Small intestine (tissue), 7 donors: Measurements from ENCODE around the gene PCNT. TPM values are rescaled to one million over a fixed set of nuclear protein-coding genes. Genes with fewer than 3 reads are reported as not detected.

Experiments
- DNase-seq, 2 donors: peaks; one replicate each; pipeline versions ENCODE4 v3.0.0 to v3.0.0-alpha.2; 2013
- FAIRE-seq: peaks from 2 replicates; lab custom pipeline; 2012; peaks lifted over from hg19 to GRCh38; lab: Jason Lieb, UNC
- H3K27ac ChIP-seq, 3 donors: one replicate each; pipeline ENCODE4 v1.5.1; 2013; ENCODE audit warnings: low read length in 2 of 3, mild to moderate bottlenecking in 2 of 3, control low read depth in 1 of 3, inconsistent platforms in 1 of 3, low read depth in 1 of 3, moderate library complexity in 1 of 3
- H3K27me3 ChIP-seq, 3 donors: one replicate each; pipeline ENCODE4 v1.6.1; 2013; ENCODE audit warnings: low read length in 3 of 3, inconsistent platforms in 1 of 3; ENCODE audit not compliant: control insufficient read depth in 3 of 3, insufficient read depth in 3 of 3
- H3K36me3 ChIP-seq, 3 donors: one replicate each; pipeline ENCODE4 v1.6.1; 2013; ENCODE audit warnings: low read length in 3 of 3, inconsistent platforms in 1 of 3, low read depth in 1 of 3, mild to moderate bottlenecking in 1 of 3, moderate library complexity in 1 of 3; ENCODE audit not compliant: control insufficient read depth in 3 of 3, insufficient read depth in 2 of 3
- H3K4me1 ChIP-seq, 3 donors: one replicate each; pipeline ENCODE4 v1.6.1; 2013; ENCODE audit warnings: low read length in 2 of 3, inconsistent platforms in 1 of 3, low read depth in 1 of 3, mild to moderate bottlenecking in 1 of 3, moderate library complexity in 1 of 3; ENCODE audit not compliant: control insufficient read depth in 3 of 3, insufficient read depth in 2 of 3
- H3K4me3 ChIP-seq, 3 donors: one replicate each; pipeline ENCODE4 v1.5.1; 2013; ENCODE audit warnings: low read length in 3 of 3, control low read depth in 1 of 3, inconsistent platforms in 1 of 3, low read depth in 1 of 3, mild to moderate bottlenecking in 1 of 3, moderate library complexity in 1 of 3
- H3K9me3 ChIP-seq, 2 donors: one replicate each; pipeline ENCODE4 v1.6.1; 2013; ENCODE audit warnings: low read depth in 1 of 2, low read length in 1 of 2; ENCODE audit not compliant: control insufficient read depth in 2 of 2, insufficient read depth in 1 of 2
- WGBS, 3 donors: extraction: QIAGEN DNeasy Blood & Tissue Kit; methylation state at CpG; one replicate each; pipeline ENCODE4 v1.1.7; 2013; 5-methylcytosine and 5-hydroxymethylcytosine counted together
- polyA plus RNA-seq, 4 donors: library from polyadenylated mRNA; stranded (reverse) in 3 of 4; unstranded in 1 of 4; fragments of 200-250 nt in 3 of 4; fragments of 120-200 nt in 1 of 4; gene quantifications; one replicate each; pipeline versions ENCODE4 v1.2.1 to v1.2.3, GENCODE V29; 2013
- donor health status: healthy with polysubstance abuse.
- donor health status: control.
- donor health status: control.
- donor health status: Bipolar disorder and iron deficiency.
- donor health status: healthy.

PCNT gene
- polyA plus RNA-seq, 4 donors: 9.2 to 15.4 (median 12.9) TPM

- WGBS, 3 donors: 90 to 95% (median 92%) methylated on average over 2 of the region's 2 CpGs
- Histone ChIP-seq H3K27me3 (no peaks in the 10 kb centered on the region), H3K9me3 (no peaks in the 10 kb centered on the region), H3K4me1 (no peaks in the 10 kb centered on the region), H3K4me3 (no peak overlapping the region), H3K27ac (no peak overlapping the region), H3K36me3 (peaks cover 0 to 7% (median 3%) of the 10 kb centered on the region in 3 donors)
- DNase-seq (no peak), FAIRE-seq (no peak)
Measured at GRCh38 chr21:46474382-46474781, 150.4 kb downstream of the PCNT start.

GRCh38 chr21:46475296-46475695 lies 151.3 kb downstream of the PCNT start:
- H3K27ac ChIP-seq: no peak overlapping the region
- 90 to 100% (median 94%) methylated on average over 1 of the region's 1 CpG for WGBS, 3 donors
- H3K36me3 ChIP-seq: peaks cover 0 to 7% (median 3%) of the 10 kb centered on the region in 3 donors
- DNase-seq (no peak), FAIRE-seq (no peak)
- no peaks in the 10 kb centered on the region for H3K9me3 ChIP-seq
- H3K4me1 ChIP-seq: no peaks in the 10 kb centered on the region
- no peaks in the 10 kb centered on the region for H3K27me3 ChIP-seq
- no peak overlapping the region for H3K4me3 ChIP-seq

DNA sequence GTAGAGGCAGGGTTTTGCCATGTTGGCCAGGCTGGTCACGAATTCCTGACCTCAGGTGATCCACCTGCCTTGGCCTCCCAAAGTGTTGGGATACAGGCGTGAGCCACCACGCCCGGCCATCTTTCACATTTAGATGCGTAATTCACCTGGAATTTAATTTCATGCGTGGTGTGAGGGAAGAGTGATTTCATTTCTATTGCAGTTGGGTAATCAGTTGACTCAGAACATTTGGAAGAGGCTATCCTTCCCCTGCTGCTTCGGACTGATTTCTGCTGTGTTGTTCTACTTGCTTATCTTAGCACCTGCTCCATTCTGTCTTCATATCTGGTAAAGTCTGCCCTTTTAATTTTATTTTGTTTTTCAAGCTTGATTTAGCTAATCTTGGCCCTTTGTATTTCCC lies 153.8 kb downstream of the PCNT start:
- WGBS, 3 donors: 89 to 93% (median 90%) methylated on average over 7 of the region's 7 CpGs

DNA sequence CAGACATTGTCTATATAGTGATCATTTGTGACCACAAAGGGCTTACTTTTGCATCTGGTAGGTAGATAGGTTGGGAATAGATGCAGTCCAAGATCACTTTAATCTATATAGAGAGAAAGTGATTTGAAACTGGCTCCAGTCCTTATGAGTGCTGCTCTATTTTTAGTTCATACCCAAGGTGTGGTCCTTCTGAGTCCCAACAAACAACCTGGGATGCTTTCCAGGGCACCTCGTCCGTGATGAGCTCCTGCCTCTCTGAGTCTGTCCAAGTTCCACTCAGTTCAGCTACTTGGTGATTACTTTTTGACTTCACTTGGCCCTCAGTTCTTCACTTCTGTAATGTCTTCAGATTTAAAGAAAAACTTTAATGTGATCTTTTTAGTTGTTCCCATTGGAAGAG lies 155.0 kb downstream of the PCNT start:
- H3K4me3 ChIP-seq: no peak overlapping the region
- FAIRE-seq (no peak), DNase-seq (no peak)
- H3K9me3 ChIP-seq: no peaks in the 10 kb centered on the region
- 71 to 81% (median 76%) methylated on average over 2 of the region's 2 CpGs for WGBS, 3 donors
- no peak overlapping the region for H3K27ac ChIP-seq
- H3K27me3 ChIP-seq: no peaks in the 10 kb centered on the region
- peaks cover 0 to 13% (median 3%) of the 10 kb centered on the region in 3 donors for H3K36me3 ChIP-seq
- H3K4me1 ChIP-seq: no peaks in the 10 kb centered on the region

More for the DNA sequence above, 153.8 kb downstream of the PCNT start:
- H3K27ac ChIP-seq: no peak overlapping the region
- FAIRE-seq (no peak), DNase-seq (no peak)
- no peaks in the 10 kb centered on the region for H3K27me3 ChIP-seq
- H3K9me3 ChIP-seq: no peaks in the 10 kb centered on the region
- H3K4me1 ChIP-seq: no peaks in the 10 kb centered on the region
- peaks cover 0 to 13% (median 3%) of the 10 kb centered on the region in 3 donors for H3K36me3 ChIP-seq
- no peak overlapping the region for H3K4me3 ChIP-seq

GRCh38 chr21:46480466-46480865 lies 156.5 kb downstream of the PCNT start:
- no peak for DNase-seq
- Histone ChIP-seq H3K27ac (no peak overlapping the region), H3K4me1 (no peaks in the 10 kb centered on the region), H3K4me3 (no peak overlapping the region), H3K36me3 (peaks cover 0 to 13% (median 5%) of the 10 kb centered on the region in 3 donors), H3K9me3 (no peaks in the 10 kb centered on the region), H3K27me3 (no peaks in the 10 kb centered on the region)
- FAIRE-seq: no peak
- WGBS, 3 donors: 91 to 93% (median 92%) methylated on average over 5 of the region's 5 CpGs

- WGBS, 3 donors: 93 to 95% (median 94%) methylated on average over 6 of the region's 6 CpGs
- Histone ChIP-seq H3K9me3 (no peaks in the 10 kb centered on the region), H3K36me3 (peaks cover 0 to 14% (median 5%) of the 10 kb centered on the region in 3 donors), H3K4me1 (no peaks in the 10 kb centered on the region), H3K27ac (no peak overlapping the region), H3K4me3 (no peak overlapping the region), H3K27me3 (no peaks in the 10 kb centered on the region)
- FAIRE-seq (no peak), DNase-seq (no peak)
Measured at GRCh38 chr21:46482225-46482845, 158.4 kb downstream of the PCNT start.

GRCh38 chr21:46482846-46483231 lies 158.9 kb downstream of the PCNT start:
- Histone ChIP-seq H3K27me3 (no peaks in the 10 kb centered on the region), H3K4me1 (no peaks in the 10 kb centered on the region), H3K9me3 (no peaks in the 10 kb centered on the region), H3K27ac (no peak overlapping the region), H3K4me3 (no peak overlapping the region), H3K36me3 (peaks cover 0 to 14% (median 2%) of the 10 kb centered on the region in 3 donors)
- 88 to 89% (median 89%) methylated on average over 2 of the region's 2 CpGs for WGBS, 3 donors
- FAIRE-seq (no peak), DNase-seq (no peak)

GRCh38 chr21:46483300-46484295 lies 159.6 kb downstream of the PCNT start:
- Histone ChIP-seq H3K4me3 (no peak overlapping the region), H3K4me1 (no peaks in the 10 kb centered on the region), H3K27me3 (no peaks in the 10 kb centered on the region), H3K27ac (no peak overlapping the region), H3K9me3 (no peaks in the 10 kb centered on the region), H3K36me3 (peaks cover 0 to 14% (median 2%) of the 10 kb centered on the region in 3 donors)
- DNase-seq: no peak
- WGBS, 3 donors: 71 to 75% (median 72%) methylated on average over 6 of the region's 6 CpGs
- FAIRE-seq: no peak
